ENCODE results near the gene TEX36. TPM values are rescaled to one million over a fixed set of nuclear protein-coding genes. Genes with fewer than 3 reads are reported as not detected.

The TEX36 gene
- total and polyA plus RNA-seq, 9 of the 15 experiments (the other 6 are each of a cell fraction or from before 2014, with no cell fraction given) = 0.10 to 0.82 (median 0.15) TPM; not detected in 6

DNA sequence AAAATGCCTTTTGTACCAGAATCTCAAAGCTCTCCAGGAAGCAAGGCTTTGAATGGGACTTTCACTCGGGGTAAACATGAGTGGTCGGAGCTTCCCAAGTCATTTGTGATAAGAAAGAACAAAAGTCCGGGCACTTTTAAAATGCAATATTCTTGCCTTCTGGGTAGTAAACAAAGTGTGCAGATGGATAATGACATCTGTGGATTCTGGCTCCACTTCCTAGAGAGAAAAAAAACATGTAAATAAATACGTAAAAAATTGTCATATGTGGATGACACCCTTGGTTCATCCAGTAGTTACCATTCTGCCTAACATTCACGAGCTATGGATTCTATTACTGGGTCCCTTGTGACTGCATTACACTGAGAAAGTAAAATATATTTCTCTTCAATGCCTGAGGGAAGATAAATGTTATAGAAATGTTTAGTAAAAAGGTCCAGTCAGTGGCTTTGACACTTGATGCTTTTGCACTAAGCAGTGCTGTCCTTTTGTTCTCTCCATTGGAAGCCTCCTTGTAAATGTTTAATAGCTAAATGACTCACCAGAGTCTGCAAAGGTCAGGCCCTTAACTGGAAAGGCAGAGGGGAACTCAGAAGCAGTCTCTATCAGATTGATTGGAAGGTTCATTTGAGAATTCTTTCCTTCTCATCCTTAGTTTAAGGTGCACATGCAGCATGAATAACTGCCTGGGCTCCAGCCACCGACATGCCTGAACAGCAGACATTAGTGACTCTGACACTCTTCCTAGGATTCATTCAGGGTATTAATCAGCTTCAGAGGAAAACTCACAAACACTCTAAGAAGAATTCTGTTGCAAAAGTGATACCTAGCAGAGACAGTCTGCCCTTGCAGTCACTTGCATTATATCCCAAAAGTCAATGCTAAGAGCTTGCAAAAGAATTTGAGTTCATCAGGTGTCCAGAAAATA lies 24.8 kb upstream of the TEX36 start:
- no peak overlapping the region for H3K9ac ChIP-seq (ENCODE audit: insufficient read depth in 1 of 2, low read depth in 2 of 2, low read length in 2 of 2)
- no peaks in the 10 kb centered on the region for H3K9me1 ChIP-seq (ENCODE audit: control insufficient read depth, insufficient read depth, low read length)
- FAIRE-seq = no peak
- no peak overlapping the region for H3K4me2 ChIP-seq (ENCODE audit: insufficient read depth, low read length)
- no peak for ATAC-seq
- no peak overlapping the region for H2AFZ ChIP-seq (ENCODE audit: low read depth, low read length)
- H3K27me3 ChIP-seq (ENCODE audit: control insufficient read depth in 2 of 2, insufficient read depth in 2 of 2, low read length in 2 of 2) = peaks cover 4 to 9% of the 10 kb centered on the region in 2 experiments; a peak in 2 of 5 replicates
- H3K79me2 ChIP-seq (ENCODE audit: control insufficient read depth, insufficient read depth, low read length) = no peaks in the 10 kb centered on the region
- intact Hi-C loops (cut with micrococcal nuclease) (no loop called here), in situ Hi-C loops (cut with MboI) (no loop called here)
- TF ChIP-seq BMI1 (IDR thresholded peaks at IDR 0.05; ENCODE audit: low read length) (no peak), POLR3G (IDR thresholded peaks at IDR 0.05; ENCODE audit: extremely low read depth, insufficient read length, insufficient replicate concordance) (no peak), TOE1 (IDR thresholded peaks at IDR 0.05; ENCODE audit: borderline replicate concordance) (no peak), TOE1 (CRISPR knock-in tag; IDR thresholded peaks at IDR 0.05; ENCODE audit: borderline replicate concordance, low read depth) (no peak), HOXB6 (CRISPR knock-in tag; IDR thresholded peaks at IDR 0.05; ENCODE audit: borderline replicate concordance) (no peak), DMBX1 (CRISPR knock-in tag; IDR thresholded peaks at IDR 0.05; ENCODE audit: borderline replicate concordance) (no peak), KDM1A (IDR thresholded peaks at IDR 0.05) (no peak), JUN (IDR thresholded peaks at IDR 0.05; ENCODE audit: borderline replicate concordance, low read depth, low read length) (no peak), JUN (CRISPR knock-in tag; IDR thresholded peaks at IDR 0.05; ENCODE audit: borderline replicate concordance) (no peak), E2F3 (CRISPR knock-in tag; IDR thresholded peaks at IDR 0.05) (no peak), ZNF384 (IDR thresholded peaks at IDR 0.05; ENCODE audit: low read depth, low read length) (no peak), ATF1 (CRISPR knock-in tag; IDR thresholded peaks at IDR 0.05) (no peak), ATF1 (tag; IDR thresholded peaks at IDR 0.05) (no peak), POLR3A (IDR thresholded peaks at IDR 0.05; ENCODE audit: borderline replicate concordance, extremely low read depth, insufficient read depth, insufficient read length) (no peak), ZNF3 (CRISPR knock-in tag; IDR thresholded peaks at IDR 0.05) (no peak)
- TF ChIP-seq, protein P1, sequence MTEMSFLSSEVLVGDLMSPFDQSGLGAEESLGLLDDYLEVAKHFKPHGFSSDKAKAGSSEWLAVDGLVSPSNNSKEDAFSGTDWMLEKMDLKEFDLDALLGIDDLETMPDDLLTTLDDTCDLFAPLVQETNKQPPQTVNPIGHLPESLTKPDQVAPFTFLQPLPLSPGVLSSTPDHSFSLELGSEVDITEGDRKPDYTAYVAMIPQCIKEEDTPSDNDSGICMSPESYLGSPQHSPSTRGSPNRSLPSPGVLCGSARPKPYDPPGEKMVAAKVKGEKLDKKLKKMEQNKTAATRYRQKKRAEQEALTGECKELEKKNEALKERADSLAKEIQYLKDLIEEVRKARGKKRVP (CRISPR knock-in tag; IDR thresholded peaks at IDR 0.05) = no peak
- CTCF ChIA-PET (ENCODE audit: low intra/inter-chr PET ratio) = no interaction called here
- no peaks in the 10 kb centered on the region; a peak in 1 of 5 replicates for H3K4me1 ChIP-seq (replicated peaks in 1 of 2; ENCODE audit: control insufficient read depth in 2 of 2, insufficient read depth in 2 of 2, low read length in 2 of 2)
- no peaks in the 10 kb centered on the region for H4K20me1 ChIP-seq (replicated peaks; ENCODE audit: control insufficient read depth, insufficient read depth, low read length)
- no peak for DNase-seq (ENCODE audit: extremely low read depth in 1 of 4, low spot score in 3 of 4)
- no TSS peak for BruUV-seq (replicated peaks)
- H3K27ac ChIP-seq (ENCODE audit: extremely low read depth, low read depth, low read length) = no peak overlapping the region
- WGBS (ENCODE audit: insufficient coverage, low coverage, missing lambda C conversion rate) = 5% methylated on average over 6 of the region's 6 CpGs
- no peaks in the 10 kb centered on the region for H3K9me3 ChIP-seq (replicated peaks; ENCODE audit: control insufficient read depth, insufficient read depth, low read depth, low read length)
- no peak overlapping the region for H3K4me3 ChIP-seq
- no peaks in the 10 kb centered on the region for H3K36me3 ChIP-seq (ENCODE audit: control insufficient read depth, insufficient read depth, low read length)
- POLR2A ChIA-PET = interaction anchor here (0.6 to 1.5 kb wide), 4 partner anchors 12 to 246 kb away, joined by 3 to 6 read pairs (median 3); partner anchors contain the start of gene EDRF1
